Right ventricle myocardium inferior (tissue), 1 donor: ENCODE measurements around the gene LENG1. TPM values are rescaled to one million over a fixed set of nuclear protein-coding genes. Genes with fewer than 3 reads are reported as not detected.

Experiments
- ATAC-seq: fragments of 200-7000 bp; cut with Tn5 transposase; one replicate; pipeline ENCODE4 v1.9.1; 2020; ENCODE audit warnings: mild to moderate bottlenecking, moderate library complexity
- DNase-seq: peaks from one replicate; pipeline ENCODE4 v3.0.0; 2021; ENCODE audit errors: missing footprints
- intact Hi-C: fragments of 100-400 bp; cut with DNase I; formaldehyde crosslinking; loops from one replicate; pipeline ENCODE4 v1.11.0; 2022
- total RNA-seq: library from RNA; stranded (reverse); fragmentation: NEBNext Ultra II Directional; extraction: Animal tissue kit (Norgen Biotek cat#: 25700); gene quantifications from one replicate; pipeline ENCODE4 v1.2.1, GENCODE V29; 2021
- donor health status: DM: no; HTN: yes; CAD: no; lungs with severe emphysema.

LENG1 gene
- total RNA-seq, 1 donor from 2014 or later, result 6.6 TPM

GRCh38 chr19:54129617-54129996 is 29.9 kb downstream of the LENG1 start:
- DNase-seq, result no peak
- intact Hi-C loops, result no loop called here

GRCh38 chr19:54128796-54129616 is 30.5 kb downstream of the LENG1 start:
- DNase-seq (no peak), ATAC-seq (no peak)
- intact Hi-C loops, result no loop called here

More at GRCh38 chr19:54129617-54129996, 29.9 kb downstream of the LENG1 start:
- ATAC-seq, result no peak

DNA sequence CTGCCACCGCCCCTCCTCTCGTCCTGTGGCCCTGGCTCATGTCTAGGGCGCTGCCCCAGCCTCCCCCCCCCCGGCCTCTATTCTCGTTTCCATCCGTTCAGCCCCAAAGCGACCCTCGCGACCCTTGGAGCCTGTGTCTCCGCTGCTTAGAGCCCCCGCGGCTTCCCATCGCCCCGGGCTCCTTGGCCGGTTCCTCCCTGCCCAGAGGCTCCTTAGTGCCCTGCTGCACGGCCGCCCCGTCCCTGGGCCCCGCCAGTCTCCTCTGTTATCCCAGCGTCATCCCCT is 31.1 kb downstream of the LENG1 start:
- intact Hi-C loops, result no loop called here
- no peak for DNase-seq
- no peak for ATAC-seq

GRCh38 chr19:54127688-54128440 is 31.7 kb downstream of the LENG1 start:
- DNase-seq (no peak), ATAC-seq (no peak)
- intact Hi-C loops, result no loop called here

- ATAC-seq (no peak), DNase-seq (no peak)
- intact Hi-C loops, result no loop called here
Measured at GRCh38 chr19:54125713-54126112, 33.8 kb downstream of the LENG1 start.

DNA sequence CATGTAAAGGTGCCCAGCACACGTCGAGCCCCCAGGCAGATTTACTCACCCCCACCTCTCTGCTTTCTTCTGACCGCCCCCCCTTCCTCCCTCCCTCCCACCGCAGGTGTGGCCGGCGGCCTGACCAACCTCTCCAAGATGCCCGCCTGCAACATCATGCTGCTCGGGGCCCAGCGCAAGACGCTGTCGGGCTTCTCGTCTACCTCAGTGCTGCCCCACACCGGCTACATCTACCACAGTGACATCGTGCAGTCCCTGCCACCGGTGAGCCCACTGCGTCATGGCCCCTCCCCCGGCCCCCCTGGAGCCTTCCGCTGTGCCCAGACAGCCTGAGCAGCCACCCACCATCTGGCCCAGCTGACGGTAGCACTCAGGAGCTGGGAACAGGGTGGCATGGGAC is 35.1 kb downstream of the LENG1 start:
- intact Hi-C loops, result no loop called here
- no peak for DNase-seq
- no peak for ATAC-seq

DNA sequence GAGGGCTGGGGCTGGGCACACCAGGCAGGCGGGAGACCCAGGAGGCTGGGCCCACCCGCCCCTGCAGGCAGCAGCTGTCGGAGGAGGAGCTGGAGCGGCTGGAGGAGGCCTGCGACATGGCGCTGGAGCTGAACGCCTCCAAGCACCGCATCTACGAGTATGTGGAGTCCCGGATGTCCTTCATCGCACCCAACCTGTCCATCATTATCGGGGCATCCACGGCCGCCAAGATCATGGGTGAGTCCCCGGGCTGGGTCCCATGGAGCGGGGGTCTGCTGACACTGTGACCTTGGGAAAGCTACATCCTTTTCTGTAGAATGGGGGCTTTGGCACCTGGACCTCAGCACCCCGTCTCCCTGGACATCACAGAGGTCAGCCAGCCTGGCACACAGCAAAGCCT is 35.8 kb downstream of the LENG1 start:
- ATAC-seq, result no peak
- no peak for DNase-seq
- intact Hi-C loops, result no loop called here

DNA sequence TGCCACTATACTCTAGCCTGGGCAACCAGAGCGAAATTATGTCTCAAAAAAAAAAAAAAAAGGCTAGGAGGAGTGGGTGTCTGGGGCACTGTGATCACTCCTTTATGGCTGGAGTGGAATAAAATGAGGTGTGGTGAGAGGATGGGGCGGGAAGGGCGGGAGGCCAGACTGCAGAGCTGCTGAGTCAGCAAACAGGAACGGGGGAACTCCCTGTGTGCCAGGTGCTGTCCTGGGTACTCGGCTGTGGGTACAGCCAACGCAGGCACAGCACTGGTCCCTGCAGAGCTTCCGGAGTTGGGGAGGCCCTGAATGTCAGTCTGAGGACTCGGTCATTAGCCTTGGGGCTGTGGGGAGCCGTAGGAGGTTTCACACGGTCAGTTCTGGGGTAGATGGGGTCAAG is 38.3 kb downstream of the LENG1 start:
- intact Hi-C loops, result no loop called here
- ATAC-seq (no peak), DNase-seq (no peak)

DNA sequence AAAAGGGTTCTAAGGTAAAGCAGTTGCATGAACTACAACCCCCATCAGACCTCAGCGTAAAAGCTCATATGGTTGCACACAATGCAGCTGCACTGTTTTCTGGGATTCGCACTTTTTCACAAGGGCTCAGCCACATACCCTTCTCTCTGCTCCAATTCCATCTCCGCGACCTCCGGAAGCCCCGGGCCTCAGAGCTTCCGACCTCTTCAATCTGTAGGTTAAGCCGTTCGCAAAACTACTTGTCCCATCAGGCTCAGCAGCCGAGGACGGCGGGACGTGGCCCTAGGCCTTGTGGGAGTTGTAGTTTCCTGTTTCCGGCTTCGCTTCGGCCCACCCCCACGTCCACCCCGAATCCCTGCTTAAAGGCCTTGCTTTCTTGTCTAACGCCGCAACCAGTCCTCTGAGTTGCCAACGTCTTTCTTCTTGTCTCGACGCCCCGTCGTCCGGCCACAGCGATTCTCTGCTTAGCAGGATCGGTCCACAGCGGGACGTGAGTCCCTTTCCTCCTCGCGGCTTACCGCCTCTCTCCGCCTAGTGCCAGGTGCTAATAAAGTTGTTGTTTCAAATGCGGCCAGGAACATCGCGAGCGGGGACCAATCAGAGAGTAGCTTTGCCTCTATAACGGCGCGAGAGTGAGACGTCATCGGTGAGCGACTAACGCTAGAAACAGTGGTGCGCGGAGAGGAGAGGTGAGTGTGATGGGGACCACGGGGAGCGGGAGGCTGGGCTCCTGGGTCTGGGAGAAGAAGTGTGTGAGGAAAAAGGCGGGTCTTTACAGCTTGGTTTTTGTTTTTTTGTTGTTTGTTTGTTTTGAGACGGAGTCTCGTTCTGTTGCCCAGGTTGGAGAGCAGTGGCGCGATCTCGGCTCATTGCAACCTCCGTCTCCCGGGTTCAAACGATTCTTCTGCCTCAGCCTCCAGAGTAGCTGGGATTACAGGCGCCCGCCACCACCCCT is 44.1 kb downstream of the LENG1 start, which contains the start of the genes PRPF31 and TFPT:
Gene PRPF31, plus strand, starts transcription at position 646 of the 955 bp plus-strand sequence. CDS start 2,525 bp downstream, outside the sequence.
Gene TFPT, minus strand, starts transcription at position 549 of the 955 bp plus-strand sequence. Its CDS starts 388 bp downstream, at position 161.
- intact Hi-C loops, result loop anchor here (1.0 to 5.0 kb wide), 3 partner anchors 13 to 77 kb away; partner anchors contain the start of genes CNOT3, NDUFA3 and TSEN34
- ATAC-seq (peak; percentile 96), DNase-seq (peak; percentile 98)

DNA sequence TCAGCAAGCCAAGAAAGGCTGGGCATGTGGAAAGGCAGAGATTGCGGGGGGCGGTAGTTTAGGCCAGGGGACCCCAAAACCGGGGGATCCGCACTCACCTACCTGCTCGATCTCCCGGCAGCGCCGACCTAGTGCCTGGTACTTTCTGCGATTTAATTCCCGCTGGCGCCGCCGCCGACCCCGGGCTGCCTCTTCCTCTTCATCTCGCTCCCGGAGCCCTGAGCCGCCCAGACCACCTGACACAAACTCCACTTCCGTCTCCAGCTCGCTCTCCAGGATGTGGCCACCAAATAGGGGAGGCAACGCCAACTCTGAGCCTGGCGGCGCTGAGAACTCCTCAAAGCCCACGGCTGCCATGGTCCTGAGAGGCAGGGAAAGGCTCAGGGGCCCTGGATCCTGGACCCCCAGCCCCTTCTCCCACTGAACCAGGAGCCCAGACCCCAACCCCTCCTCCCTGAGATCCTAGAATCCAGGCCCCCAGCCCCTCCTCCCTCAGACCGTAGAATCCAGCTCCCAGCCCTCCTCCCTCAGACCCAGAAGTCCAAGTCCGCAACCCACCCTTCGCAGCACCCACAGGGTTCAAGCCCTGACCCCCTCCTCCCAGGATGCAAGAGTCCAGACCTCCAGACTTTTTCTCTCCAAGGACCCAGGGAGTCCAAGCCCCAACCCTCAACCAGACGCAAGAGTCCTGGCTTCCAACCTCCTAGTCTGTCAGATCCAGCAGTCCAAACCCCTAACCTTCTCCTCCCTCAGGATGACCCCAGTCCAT is 45.0 kb downstream of the LENG1 start:
- ATAC-seq (no peak), DNase-seq (no peak)
- intact Hi-C loops, result loop anchor here (1.0 to 5.0 kb wide), 3 partner anchors 12 to 78 kb away; partner anchors contain the start of genes CNOT3, NDUFA3 and TSEN34

GRCh38 chr19:54109651-54110050 is 49.9 kb downstream of the LENG1 start:
- DNase-seq (no peak), ATAC-seq (no peak)
- intact Hi-C loops, result loop anchor here (10.0 kb wide), 1 partner anchor 235 kb away; no protein-coding TSS in a partner anchor

DNA sequence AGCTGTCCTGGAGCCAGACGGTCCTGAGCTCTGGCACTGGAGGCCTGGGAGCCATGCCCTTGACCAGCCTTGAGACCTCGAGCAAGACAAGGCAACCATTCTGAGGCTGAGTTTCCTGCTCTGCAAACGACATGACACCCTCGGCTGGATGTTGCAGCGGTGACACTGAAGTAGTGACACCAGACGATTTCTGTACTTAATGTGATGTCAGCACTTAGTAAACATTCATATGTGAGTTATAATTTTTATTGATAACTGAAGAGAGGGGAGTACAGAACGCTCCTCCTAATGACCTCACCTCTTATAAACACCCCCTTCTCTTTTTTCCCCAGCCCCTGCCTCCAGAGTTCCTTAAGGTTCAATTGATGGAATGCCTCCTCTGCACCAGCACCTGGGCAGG is 51.0 kb downstream of the LENG1 start:
- ATAC-seq (no peak), DNase-seq (no peak)
- intact Hi-C loops, result loop anchor here (10.0 kb wide), 1 partner anchor 234 kb away; no protein-coding TSS in a partner anchor

- intact Hi-C loops, result loop anchor here (10.0 kb wide), 1 partner anchor 233 kb away; no protein-coding TSS in a partner anchor
- ATAC-seq (no peak), DNase-seq (no peak)
Measured at GRCh38 chr19:54107876-54108490, 51.5 kb downstream of the LENG1 start.

DNA sequence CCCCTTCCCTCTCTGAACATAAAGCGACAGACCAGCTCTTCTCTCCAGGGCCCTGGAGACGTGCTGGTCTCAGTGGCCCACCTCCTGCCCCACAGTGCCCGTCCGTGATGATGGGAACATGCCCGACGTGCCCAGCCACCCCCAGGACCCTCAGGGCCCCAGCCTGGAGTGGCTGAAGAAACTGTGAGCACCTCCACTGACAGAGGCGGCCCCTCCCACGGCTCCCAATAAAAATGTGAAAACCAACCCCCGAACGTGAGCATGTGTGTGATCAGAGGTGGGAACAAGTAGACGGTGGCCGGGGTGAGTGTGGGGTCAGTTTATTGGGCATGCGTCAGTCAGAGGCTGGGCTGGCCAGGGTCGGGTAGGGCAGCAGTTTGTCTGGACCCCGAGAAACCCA is 52.8 kb downstream of the LENG1 start:
- no peak for DNase-seq
- intact Hi-C loops, result loop anchor here (10.0 kb wide), 1 partner anchor 232 kb away; no protein-coding TSS in a partner anchor
- ATAC-seq, result no peak

GRCh38 chr19:54105796-54106195 is 53.7 kb downstream of the LENG1 start:
- no peak for ATAC-seq
- intact Hi-C loops, result loop anchor here (10.0 kb wide), 1 partner anchor 231 kb away; no protein-coding TSS in a partner anchor

More at GRCh38 chr19:54105796-54106195, 53.7 kb downstream of the LENG1 start:
- no peak for DNase-seq
